ENCODE results near the gene TIMM13.
A peak's percentile ranks its signal among the peaks of the same experiment; 100 is the strongest.

DNA sequence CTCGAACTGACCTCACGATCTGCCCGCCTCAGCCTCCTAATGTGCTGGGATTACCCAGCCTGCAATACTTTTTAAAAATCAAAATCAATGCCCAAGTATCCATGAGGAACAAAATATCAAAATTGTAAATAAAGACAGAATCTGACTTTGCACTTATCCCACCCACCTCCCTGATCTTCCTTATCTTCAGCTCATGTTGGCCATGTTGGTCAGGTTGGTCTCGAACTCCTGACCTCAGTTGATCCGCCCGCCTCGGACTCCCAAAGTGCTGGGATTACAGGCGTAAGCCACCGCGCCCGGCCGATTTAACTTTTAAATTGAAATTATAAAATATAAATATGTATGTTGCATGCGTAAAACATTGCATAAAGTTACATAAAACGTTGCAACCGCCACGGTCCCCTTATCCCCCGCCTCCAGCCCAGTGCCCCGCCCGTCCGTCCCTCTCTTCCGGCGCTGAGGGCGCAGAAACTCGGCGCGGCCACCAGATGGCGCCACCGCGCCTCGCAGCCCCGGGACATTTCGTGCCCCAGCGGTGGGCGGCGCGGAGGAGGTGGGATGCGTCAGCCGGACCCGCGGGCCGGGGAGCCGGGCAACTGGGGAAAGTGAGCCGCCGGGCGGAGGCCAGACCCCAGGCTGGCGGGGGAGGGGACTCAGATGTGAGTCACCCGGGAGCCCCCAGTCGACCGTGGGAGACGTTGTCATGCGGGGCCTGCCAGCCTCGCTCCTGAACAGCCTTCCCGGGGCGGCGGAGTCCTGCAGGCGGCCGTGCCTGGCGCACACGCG, 47.0 kb upstream of the TIMM13 start:
- TF ChIP-seq, protein P1, sequence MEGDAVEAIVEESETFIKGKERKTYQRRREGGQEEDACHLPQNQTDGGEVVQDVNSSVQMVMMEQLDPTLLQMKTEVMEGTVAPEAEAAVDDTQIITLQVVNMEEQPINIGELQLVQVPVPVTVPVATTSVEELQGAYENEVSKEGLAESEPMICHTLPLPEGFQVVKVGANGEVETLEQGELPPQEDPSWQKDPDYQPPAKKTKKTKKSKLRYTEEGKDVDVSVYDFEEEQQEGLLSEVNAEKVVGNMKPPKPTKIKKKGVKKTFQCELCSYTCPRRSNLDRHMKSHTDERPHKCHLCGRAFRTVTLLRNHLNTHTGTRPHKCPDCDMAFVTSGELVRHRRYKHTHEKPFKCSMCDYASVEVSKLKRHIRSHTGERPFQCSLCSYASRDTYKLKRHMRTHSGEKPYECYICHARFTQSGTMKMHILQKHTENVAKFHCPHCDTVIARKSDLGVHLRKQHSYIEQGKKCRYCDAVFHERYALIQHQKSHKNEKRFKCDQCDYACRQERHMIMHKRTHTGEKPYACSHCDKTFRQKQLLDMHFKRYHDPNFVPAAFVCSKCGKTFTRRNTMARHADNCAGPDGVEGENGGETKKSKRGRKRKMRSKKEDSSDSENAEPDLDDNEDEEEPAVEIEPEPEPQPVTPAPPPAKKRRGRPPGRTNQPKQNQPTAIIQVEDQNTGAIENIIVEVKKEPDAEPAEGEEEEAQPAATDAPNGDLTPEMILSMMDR (conservative IDR thresholded peaks at IDR 0.05; ENCODE audit: low read depth, low read length): peak; percentile 76
- TF ChIP-seq EZH2phosphoT487 (IDR thresholded peaks at IDR 0.05; ENCODE audit: borderline replicate concordance, low read length) (no peak), EZH2 (IDR thresholded peaks at IDR 0.05; ENCODE audit: low read length, unreplicated experiment) (no peak)

Data from PC-3 (cell line).